Measurements from ENCODE around the gene PROSER1.
A peak's percentile ranks its signal among the peaks of the same experiment; 100 is the strongest.
"Not testable (repeated sequence)": the region's sequence is repeated elsewhere in the genome, so short reads cannot be mapped to it uniquely, and the experiment has no call there.

The PROSER1 gene

GRCh38 chr13:39037880-39038568 is at the start of gene PROSER1, which contains the start of gene NHLRC3:
Gene PROSER1 (minus strand): TSS chr13:39038089. CDS start chr13:39037242, 847 bp downstream.
Gene NHLRC3 (plus strand): TSS chr13:39038456. CDS start chr13:39038640, 184 bp downstream.
- DNase-seq, result peak; percentile 81

- DNase-seq, result not testable (repeated sequence)
These were observed 48.5 kb upstream of the PROSER1 start for GRCh38 chr13:39086251-39086945.

GRCh38 chr13:39073983-39074382 is 36.1 kb upstream of the PROSER1 start:
- no peak for DNase-seq

GRCh38 chr13:39072842-39073241 is 35.0 kb upstream of the PROSER1 start:
- DNase-seq, result no peak

GRCh38 chr13:39062004-39062403 is 24.1 kb upstream of the PROSER1 start:
- no peak for DNase-seq

GRCh38 chr13:39058040-39058439 is 20.2 kb upstream of the PROSER1 start:
- no peak for DNase-seq

- DNase-seq, result no peak
These were observed 18.1 kb upstream of the PROSER1 start for GRCh38 chr13:39056018-39056417.

- no peak for DNase-seq
These were observed 16.2 kb upstream of the PROSER1 start for GRCh38 chr13:39054112-39054511.

- no peak for DNase-seq
These were observed 15.1 kb upstream of the PROSER1 start for GRCh38 chr13:39052944-39053343.

- no peak for DNase-seq
These were observed 13.3 kb upstream of the PROSER1 start for GRCh38 chr13:39051157-39051556.

- no peak for DNase-seq
These were observed 11.4 kb upstream of the PROSER1 start for GRCh38 chr13:39049274-39049673.

- DNase-seq, result no peak
These were observed 10.9 kb upstream of the PROSER1 start for GRCh38 chr13:39048806-39049205.

- DNase-seq, result no peak
These were observed 9.7 kb upstream of the PROSER1 start for GRCh38 chr13:39047560-39047959.

GRCh38 chr13:39044536-39044935 is 6.6 kb upstream of the PROSER1 start:
- no peak for DNase-seq

- no peak for DNase-seq
These were observed 2.3 kb upstream of the PROSER1 start for GRCh38 chr13:39040206-39040605.

- no peak for DNase-seq
These were observed 1.2 kb upstream of the PROSER1 start for GRCh38 chr13:39039041-39039440.

- peak; percentile 65 for DNase-seq
These were observed 711 bp upstream of the PROSER1 start for GRCh38 chr13:39038569-39039030.

GRCh38 chr13:39037410-39037879 is 444 bp downstream of the PROSER1 start:
- DNase-seq, result no peak

GRCh38 chr13:39036212-39036611 is 1.7 kb downstream of the PROSER1 start:
- peak; percentile 18 for DNase-seq

- DNase-seq, result no peak
These were observed 2.1 kb downstream of the PROSER1 start for GRCh38 chr13:39035799-39036198.

- no peak for DNase-seq
These were observed 2.7 kb downstream of the PROSER1 start for GRCh38 chr13:39035204-39035603.

- DNase-seq, result no peak
These were observed 3.8 kb downstream of the PROSER1 start for GRCh38 chr13:39034085-39034484.

GRCh38 chr13:39032150-39032549 is 5.7 kb downstream of the PROSER1 start:
- DNase-seq, result no peak

GRCh38 chr13:39025433-39025839 is 12.5 kb downstream of the PROSER1 start:
- no peak for DNase-seq
